B cell (primary cell): ENCODE data around the gene TMEM156. TPM values are rescaled to one million over a fixed set of nuclear protein-coding genes. Genes with fewer than 3 reads are reported as not detected.

ENCODE experiments used
- ATAC-seq: fragments of 200-7000 bp; cut with Tn5 transposase; one replicate; pipeline ENCODE4 v1.10.0; 2021; ENCODE audit warnings: low read depth, mild to moderate bottlenecking, moderate number of reproducible peaks, moderate library complexity
- CTCF ChIA-PET: fragments of 350-600 bp; sonication (Branson Sonifier 250); formaldehyde crosslinking; loops from one replicate; lab custom pipeline; 2021; ENCODE audit warnings: antibody characterized with exemption, inconsistent platforms; lab: Charles Lee
- POLR2A ChIA-PET: fragments of 350-600 bp; sonication (Branson Sonifier 250); formaldehyde crosslinking; loops from one replicate; lab custom pipeline; 2021; ENCODE audit warnings: antibody characterized with exemption; lab: Charles Lee
- DNase-seq: peaks from one replicate; pipeline ENCODE4 v3.0.0; 2013
- H2AFZ ChIP-seq: 2 replicates; pipeline ENCODE4 v1.6.1; 2012; ENCODE audit warnings: mild to moderate bottlenecking, low read depth, low read length; ENCODE audit not compliant: insufficient read depth, poor library complexity, severe bottlenecking
- H3K27ac ChIP-seq, 2 donors: 1 replicate in 1 of 2; 2 replicates in 1 of 2; pipeline ENCODE4 v1.5.1; 2012 to 2013; ENCODE audit warnings: low read length in 2 of 2, mild to moderate bottlenecking in 2 of 2, moderate library complexity in 1 of 2
- H3K27me3 ChIP-seq, 4 experiments: fragments of 200-600 bp in 1 of 4; sonication (generic) in 1 of 4; replicated peaks in 1 of 4; 1 replicate in 2 of 4; 2 replicates in 2 of 4; pipeline versions ENCODE4 v1.6.1 to v1.7.0; 2013 to 2016; ENCODE audit warnings: low read length in 3 of 4, mild to moderate bottlenecking in 2 of 4, mixed read lengths in 1 of 4, moderate library complexity in 1 of 4; ENCODE audit not compliant: insufficient read depth in 4 of 4, control insufficient read depth in 3 of 4; ENCODE audit errors: control extremely low read depth in 1 of 4
- H3K36me3 ChIP-seq, 2 experiments: replicated peaks in 1 of 2; 1 replicate in 1 of 2; 2 replicates in 1 of 2; pipeline versions ENCODE4 v1.6.1 to v1.7.1; 2013; ENCODE audit warnings: low read length in 1 of 2; ENCODE audit not compliant: insufficient read depth in 2 of 2, control insufficient read depth in 1 of 2; ENCODE audit errors: control extremely low read depth in 1 of 2, extremely low read depth in 1 of 2
- H3K4me1 ChIP-seq, 2 donors: fragments of 200-600 bp in 1 of 2; sonication (generic) in 1 of 2; 1 replicate in 1 of 2; 2 replicates in 1 of 2; pipeline versions ENCODE4 v1.5.1 to v1.6.1; 2013 to 2017; ENCODE audit warnings: low read length in 2 of 2; ENCODE audit not compliant: control insufficient read depth in 2 of 2, insufficient read depth in 2 of 2
- H3K4me2 ChIP-seq: replicated peaks from 2 replicates; pipeline ENCODE3; 2012; ENCODE audit warnings: mild to moderate bottlenecking, low read depth, low read length; ENCODE audit not compliant: poor library complexity, severe bottlenecking
- H3K4me3 ChIP-seq, 5 experiments: fragments of 200-600 bp in 1 of 5; sonication (generic) in 1 of 5; 1 replicate in 3 of 5; 2 replicates in 2 of 5; pipeline versions ENCODE4 v1.5.1 to v1.7.0; 2011 to 2016; ENCODE audit warnings: low read length in 4 of 5, mild to moderate bottlenecking in 4 of 5, low read depth in 2 of 5, control low read depth in 1 of 5, moderate library complexity in 1 of 5; ENCODE audit not compliant: insufficient read depth in 1 of 5; ENCODE audit errors: control extremely low read depth in 1 of 5, extremely low read depth in 1 of 5
- H3K79me2 ChIP-seq: fragments of 200-600 bp; sonication (generic); one replicate; pipeline ENCODE4 v1.6.0; 2016; ENCODE audit warnings: low read length; ENCODE audit not compliant: control insufficient read depth, insufficient read depth
- H3K9ac ChIP-seq: fragments of 200-600 bp; sonication (generic); 2 replicates; pipeline ENCODE4 v1.6.1; 2017; ENCODE audit warnings: mild to moderate bottlenecking, low read length, moderate library complexity
- H3K9me3 ChIP-seq, 3 donors: one replicate each; pipeline versions ENCODE4 v1.6.1 to v1.7.1; 2013; ENCODE audit warnings: low read length in 2 of 3; ENCODE audit not compliant: control insufficient read depth in 2 of 3, insufficient read depth in 1 of 3; ENCODE audit errors: control extremely low read depth in 1 of 3
- H4K20me1 ChIP-seq: 2 replicates; pipeline ENCODE4 v1.6.0; 2012; ENCODE audit warnings: mild to moderate bottlenecking, low read length; ENCODE audit not compliant: insufficient read depth, control insufficient read depth, poor library complexity, severe bottlenecking
- H3K27ac Mint-ChIP-seq: one replicate; pipeline ENCODE4 v1.8.0; 2021; ENCODE audit warnings: mixed read lengths
- H3K27me3 Mint-ChIP-seq: one replicate; pipeline ENCODE4 v1.8.0; 2021; ENCODE audit warnings: mixed read lengths
- H3K4me1 Mint-ChIP-seq: one replicate; pipeline ENCODE4 v1.8.0; 2021; ENCODE audit warnings: mixed read lengths
- H3K4me3 Mint-ChIP-seq: one replicate; pipeline ENCODE4 v1.8.0; 2021; ENCODE audit warnings: mixed read lengths
- H3K9me3 Mint-ChIP-seq: one replicate; pipeline ENCODE4 v1.8.0; 2022; ENCODE audit warnings: mixed read lengths; ENCODE audit not compliant: insufficient read depth
- EZH2 ChIP-seq: IDR thresholded peaks from 2 replicates; pipeline ENCODE4 v1.6.1; 2012; ENCODE audit warnings: borderline replicate concordance, low read depth, mild to moderate bottlenecking, moderate library complexity, low read length; ENCODE audit not compliant: insufficient read depth, poor library complexity, severe bottlenecking
- WGBS: methylation state at CpG from one replicate; pipeline ENCODE4 v1.1.5; 2013; ENCODE audit warnings: missing lambda C conversion rate; ENCODE audit not compliant: insufficient coverage; 5-methylcytosine and 5-hydroxymethylcytosine counted together
- intact Hi-C: fragments of 100-400 bp; cut with micrococcal nuclease; formaldehyde crosslinking; loops from one replicate; pipeline ENCODE4 v1.10.0; 2022
- polyA plus RNA-seq: library from polyadenylated mRNA; depleted of rRNA; stranded (reverse); fragments of >200 nt; gene quantifications from 2 replicates; pipeline ENCODE4 v1.2.3, GENCODE V29; 2012
- total RNA-seq, 2 donors: library from RNA; stranded (reverse); fragments of 120-200 nt in 1 of 2; gene quantifications; 1 replicate in 1 of 2; 2 replicates in 1 of 2; pipeline versions ENCODE4 v1.2.3 to v1.2.4, GENCODE V29; 2013 to 2022
- TF ChIP-seq, protein P1 (sequence below): fragments of 200-600 bp; IDR thresholded peaks from one replicate; pipeline ENCODE4 v1.8.0; 2022; ENCODE audit warnings: antibody characterized with exemption, mild to moderate bottlenecking

TMEM156 gene
- total and polyA plus RNA-seq, 2 donors (not counting 1 experiment from before 2014, with no cell fraction given): 58.4 to 59.9 TPM

DNA sequence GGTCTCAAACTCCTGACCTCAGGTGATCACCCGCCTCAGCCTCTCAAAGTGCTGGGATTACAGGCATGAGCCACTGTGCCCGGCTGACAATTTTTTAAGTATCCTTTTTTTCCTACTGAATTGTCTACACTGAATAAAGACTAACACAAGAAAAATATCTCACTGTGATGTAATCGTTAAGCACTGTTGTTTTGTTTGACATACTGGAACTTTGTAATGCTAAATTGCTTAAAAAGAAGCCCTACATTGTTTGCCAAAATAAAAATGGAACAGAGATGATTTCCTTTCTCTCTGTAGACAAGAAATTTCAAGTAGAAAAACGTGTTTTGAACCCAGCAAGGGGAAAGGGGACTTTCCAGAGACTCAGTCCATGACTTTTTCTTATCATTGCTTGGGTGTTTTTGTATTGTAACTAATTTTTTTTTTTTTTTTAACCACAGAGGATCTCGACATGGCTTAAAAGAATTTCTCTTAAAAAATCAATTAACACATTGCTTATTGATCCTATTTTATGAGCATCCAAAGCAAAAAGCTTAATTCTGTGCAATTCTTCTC, 74.9 kb downstream of the TMEM156 start:
- POLR2A ChIA-PET: no interaction called here
- H3K4me1 Mint-ChIP-seq: peaks cover 4% of the 10 kb centered on the region
- H3K79me2 ChIP-seq: no peaks in the 10 kb centered on the region
- TF ChIP-seq, protein P1, sequence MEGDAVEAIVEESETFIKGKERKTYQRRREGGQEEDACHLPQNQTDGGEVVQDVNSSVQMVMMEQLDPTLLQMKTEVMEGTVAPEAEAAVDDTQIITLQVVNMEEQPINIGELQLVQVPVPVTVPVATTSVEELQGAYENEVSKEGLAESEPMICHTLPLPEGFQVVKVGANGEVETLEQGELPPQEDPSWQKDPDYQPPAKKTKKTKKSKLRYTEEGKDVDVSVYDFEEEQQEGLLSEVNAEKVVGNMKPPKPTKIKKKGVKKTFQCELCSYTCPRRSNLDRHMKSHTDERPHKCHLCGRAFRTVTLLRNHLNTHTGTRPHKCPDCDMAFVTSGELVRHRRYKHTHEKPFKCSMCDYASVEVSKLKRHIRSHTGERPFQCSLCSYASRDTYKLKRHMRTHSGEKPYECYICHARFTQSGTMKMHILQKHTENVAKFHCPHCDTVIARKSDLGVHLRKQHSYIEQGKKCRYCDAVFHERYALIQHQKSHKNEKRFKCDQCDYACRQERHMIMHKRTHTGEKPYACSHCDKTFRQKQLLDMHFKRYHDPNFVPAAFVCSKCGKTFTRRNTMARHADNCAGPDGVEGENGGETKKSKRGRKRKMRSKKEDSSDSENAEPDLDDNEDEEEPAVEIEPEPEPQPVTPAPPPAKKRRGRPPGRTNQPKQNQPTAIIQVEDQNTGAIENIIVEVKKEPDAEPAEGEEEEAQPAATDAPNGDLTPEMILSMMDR: no peak
- TF ChIP-seq EZH2: no peak
- no peak overlapping the region for H3K4me3 ChIP-seq
- intact Hi-C loops: no loop called here
- H3K27me3 ChIP-seq: no peaks in the 10 kb centered on the region
- H3K9me3 Mint-ChIP-seq: peaks cover 2% of the 10 kb centered on the region
- no peak overlapping the region for H3K27ac Mint-ChIP-seq
- peaks cover 4 to 8% (median 6%) of the 10 kb centered on the region in 3 donors for H3K9me3 ChIP-seq
- no peaks in the 10 kb centered on the region for H3K27me3 Mint-ChIP-seq
- H3K9ac ChIP-seq: no peak overlapping the region
- H4K20me1 ChIP-seq: no peaks in the 10 kb centered on the region
- DNase-seq: no peak
- H3K4me3 Mint-ChIP-seq: no peak overlapping the region
- H2AFZ ChIP-seq: no peak overlapping the region
- no peak overlapping the region for H3K4me2 ChIP-seq
- ATAC-seq: no peak
- CTCF ChIA-PET: no interaction called here
- H3K36me3 ChIP-seq: no peaks in the 10 kb centered on the region
- H3K27ac ChIP-seq: no peak overlapping the region
- WGBS: 100% methylated on average over 1 of the region's 5 CpGs
- H3K4me1 ChIP-seq: peaks cover 0 to 5% of the 10 kb centered on the region in 2 donors

DNA sequence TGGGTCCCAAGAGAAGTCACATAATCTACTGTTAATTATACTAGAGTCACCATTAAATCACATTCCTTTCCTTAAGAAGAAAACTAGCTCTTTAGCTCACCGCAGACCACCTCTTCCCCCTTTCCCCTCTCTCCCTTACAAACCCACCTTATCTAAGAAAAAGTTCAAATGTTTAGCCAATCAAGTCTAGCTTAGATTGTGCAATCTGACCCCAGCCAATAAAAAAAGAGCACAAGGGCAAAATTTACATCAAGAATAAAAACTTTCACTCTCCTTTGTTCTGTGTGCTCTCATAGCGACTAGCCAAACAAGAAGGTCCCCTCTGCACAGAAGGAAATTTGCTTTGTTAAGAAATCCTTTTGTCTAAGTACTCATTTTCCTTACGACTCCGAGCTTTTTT, 76.3 kb downstream of the TMEM156 start:
- 100% methylated on average over 2 of the region's 4 CpGs for WGBS
- no peak overlapping the region for H3K4me3 ChIP-seq
- H3K9ac ChIP-seq: no peak overlapping the region
- no peak overlapping the region for H3K4me2 ChIP-seq
- no peak overlapping the region for H3K4me3 Mint-ChIP-seq
- H3K4me1 ChIP-seq: peaks cover 0 to 5% of the 10 kb centered on the region in 2 donors
- ATAC-seq (no peak), DNase-seq (no peak)
- intact Hi-C loops: no loop called here
- no peaks in the 10 kb centered on the region for H3K36me3 ChIP-seq
- ChIA-PET CTCF (no interaction called here), POLR2A (no interaction called here)
- no peaks in the 10 kb centered on the region for H3K79me2 ChIP-seq
- no peaks in the 10 kb centered on the region for H3K27me3 ChIP-seq
- H3K27ac ChIP-seq: no peak overlapping the region
- H2AFZ ChIP-seq: no peak overlapping the region
- no peak overlapping the region for H3K27ac Mint-ChIP-seq
- H3K9me3 ChIP-seq: peaks cover 0 to 7% (median 0%) of the 10 kb centered on the region in 3 donors
- no peaks in the 10 kb centered on the region for H3K9me3 Mint-ChIP-seq
- no peaks in the 10 kb centered on the region for H4K20me1 ChIP-seq
- peaks cover 4% of the 10 kb centered on the region for H3K4me1 Mint-ChIP-seq
- no peaks in the 10 kb centered on the region for H3K27me3 Mint-ChIP-seq
- TF ChIP-seq EZH2: no peak
- TF ChIP-seq, protein P1: no peak
